CD4-positive, alpha-beta T cell treated with Interleukin-6 for 4 hours (primary cell): ENCODE measurements around the gene WRAP73.
"Not testable (repeated sequence)": the region's sequence is repeated elsewhere in the genome, so short reads cannot be mapped to it uniquely, and the experiment has no call there.

ENCODE experiments used
- DNase-seq: peaks from one replicate; pipeline ENCODE4 v3.0.0-alpha.2; 2020; ENCODE audit warnings: mixed read lengths

Gene WRAP73

GRCh38 chr1:3627515-3628253 lies 22.2 kb downstream of the WRAP73 start:
- no peak for DNase-seq

GRCh38 chr1:3626025-3626424 lies 23.9 kb downstream of the WRAP73 start:
- DNase-seq: no peak

- no peak for DNase-seq
Observed at GRCh38 chr1:3625151-3625907, 24.6 kb downstream of the WRAP73 start.

- peak; percentile 99 for DNase-seq
Observed at GRCh38 chr1:3624200-3625136, 25.4 kb downstream of the WRAP73 start, which contains the start of gene TPRG1L. TPRG1L (plus strand) TSS chr1:3625015; CDS start chr1:3625073, 58 bp downstream.

GRCh38 chr1:3623441-3624199 lies 26.3 kb downstream of the WRAP73 start:
- peak; percentile 19 for DNase-seq

- not testable (repeated sequence) for DNase-seq
Observed at GRCh38 chr1:3622102-3622501, 27.8 kb downstream of the WRAP73 start.

- DNase-seq: peak; percentile 26
Observed at GRCh38 chr1:3621151-3621671, 28.7 kb downstream of the WRAP73 start.

- no peak for DNase-seq
Observed at GRCh38 chr1:3620708-3621107, 29.2 kb downstream of the WRAP73 start.

GRCh38 chr1:3618881-3619671 lies 30.8 kb downstream of the WRAP73 start:
- peak; percentile 82 for DNase-seq

- no peak for DNase-seq
Observed at GRCh38 chr1:3618531-3618880, 31.4 kb downstream of the WRAP73 start.

- no peak for DNase-seq
Observed at GRCh38 chr1:3617806-3618345, 32.0 kb downstream of the WRAP73 start.

- DNase-seq: no peak
Observed at GRCh38 chr1:3616861-3617260, 33.0 kb downstream of the WRAP73 start.

- peak; percentile 32 for DNase-seq
Observed at GRCh38 chr1:3614755-3615742, 34.9 kb downstream of the WRAP73 start.

- no peak for DNase-seq
Observed at GRCh38 chr1:3612123-3612522, 37.8 kb downstream of the WRAP73 start.

GRCh38 chr1:3611170-3612019 lies 38.5 kb downstream of the WRAP73 start, which contains the start of gene MEGF6:
MEGF6 (minus strand) TSS chr1:3611508; CDS start chr1:3611268, 240 bp downstream.
- peak; percentile 92 for DNase-seq

GRCh38 chr1:3610527-3611169 lies 39.3 kb downstream of the WRAP73 start:
- DNase-seq: peak; percentile 7

- DNase-seq: no peak
Observed at GRCh38 chr1:3609769-3610526, 40.0 kb downstream of the WRAP73 start.
